ENCODE measurements around the gene CFAP206.

CFAP206 gene

DNA sequence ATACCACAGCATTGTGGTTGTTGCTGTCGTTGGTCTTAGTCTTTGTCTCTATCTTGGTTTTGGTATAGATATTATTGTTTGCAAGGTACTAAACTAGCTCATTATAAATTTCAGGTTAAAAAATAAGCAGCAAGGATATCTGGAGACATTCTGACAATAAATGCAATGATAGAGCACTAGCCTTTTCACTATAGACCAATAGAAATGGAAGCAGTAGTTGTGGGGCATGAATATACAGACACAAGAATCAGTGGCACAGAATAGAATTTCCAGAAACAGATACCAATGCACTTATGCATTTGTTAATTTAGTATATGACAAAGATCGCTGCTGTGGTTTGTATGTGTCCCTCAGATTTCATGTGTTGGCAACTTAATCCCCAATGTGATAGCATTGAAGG, 31.1 kb upstream of the CFAP206 start:
- TF ChIP-seq, protein P1, sequence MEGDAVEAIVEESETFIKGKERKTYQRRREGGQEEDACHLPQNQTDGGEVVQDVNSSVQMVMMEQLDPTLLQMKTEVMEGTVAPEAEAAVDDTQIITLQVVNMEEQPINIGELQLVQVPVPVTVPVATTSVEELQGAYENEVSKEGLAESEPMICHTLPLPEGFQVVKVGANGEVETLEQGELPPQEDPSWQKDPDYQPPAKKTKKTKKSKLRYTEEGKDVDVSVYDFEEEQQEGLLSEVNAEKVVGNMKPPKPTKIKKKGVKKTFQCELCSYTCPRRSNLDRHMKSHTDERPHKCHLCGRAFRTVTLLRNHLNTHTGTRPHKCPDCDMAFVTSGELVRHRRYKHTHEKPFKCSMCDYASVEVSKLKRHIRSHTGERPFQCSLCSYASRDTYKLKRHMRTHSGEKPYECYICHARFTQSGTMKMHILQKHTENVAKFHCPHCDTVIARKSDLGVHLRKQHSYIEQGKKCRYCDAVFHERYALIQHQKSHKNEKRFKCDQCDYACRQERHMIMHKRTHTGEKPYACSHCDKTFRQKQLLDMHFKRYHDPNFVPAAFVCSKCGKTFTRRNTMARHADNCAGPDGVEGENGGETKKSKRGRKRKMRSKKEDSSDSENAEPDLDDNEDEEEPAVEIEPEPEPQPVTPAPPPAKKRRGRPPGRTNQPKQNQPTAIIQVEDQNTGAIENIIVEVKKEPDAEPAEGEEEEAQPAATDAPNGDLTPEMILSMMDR (conservative IDR thresholded peaks at IDR 0.05; ENCODE audit: low read depth, low read length), result no peak
- DNase-seq (ENCODE audit: low read depth), result no peak
- H3K4me3 ChIP-seq (ENCODE audit: low read depth, low read length), result no peak overlapping the region

DNA sequence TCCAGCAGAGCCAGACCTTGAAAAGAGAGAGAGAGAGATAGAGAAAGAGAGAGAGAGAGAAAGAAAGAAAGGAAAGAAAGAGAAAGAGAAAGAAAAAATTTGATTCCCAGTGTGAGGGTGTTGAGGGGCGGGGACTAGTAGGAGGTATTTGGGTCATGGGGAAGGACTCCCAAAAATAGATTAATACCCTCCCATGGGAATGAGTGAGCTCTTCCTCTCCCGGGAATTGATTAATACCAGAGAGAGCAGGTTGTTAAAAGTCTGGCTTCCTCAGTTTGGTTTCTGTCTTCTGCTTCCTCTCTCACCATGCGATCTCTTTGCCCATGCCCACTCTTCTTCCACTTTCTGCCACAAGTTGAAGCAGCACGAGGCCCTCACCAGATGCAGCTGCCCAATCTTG, 28.8 kb upstream of the CFAP206 start:
- no peak overlapping the region for H3K4me3 ChIP-seq (ENCODE audit: low read depth, low read length)
- no peak for DNase-seq (ENCODE audit: low read depth)
- TF ChIP-seq, protein P1 (conservative IDR thresholded peaks at IDR 0.05; ENCODE audit: low read depth, low read length), result no peak

DNA sequence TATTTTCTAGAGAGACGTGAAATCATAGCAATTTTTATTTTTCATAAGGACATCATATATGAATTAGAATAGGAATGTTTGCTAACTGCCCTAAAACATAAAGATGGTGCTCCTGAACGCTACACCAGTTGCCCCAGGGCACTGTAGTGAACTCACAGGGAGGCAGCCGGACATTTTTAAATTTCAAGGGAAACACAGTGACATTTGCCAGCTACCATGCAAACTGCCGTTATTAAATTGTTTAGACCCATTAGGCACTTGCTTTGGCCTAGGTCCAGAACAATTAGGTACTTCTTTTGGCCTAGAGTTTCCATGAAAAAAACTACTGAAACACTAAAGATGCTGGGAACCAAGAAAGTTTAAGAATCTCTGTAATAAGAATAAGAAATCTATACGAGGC, 24.9 kb upstream of the CFAP206 start:
- no peak for DNase-seq (ENCODE audit: low read depth)
- TF ChIP-seq, protein P1 (conservative IDR thresholded peaks at IDR 0.05; ENCODE audit: low read depth, low read length), result no peak
- H3K4me3 ChIP-seq (ENCODE audit: low read depth, low read length), result no peak overlapping the region

DNA sequence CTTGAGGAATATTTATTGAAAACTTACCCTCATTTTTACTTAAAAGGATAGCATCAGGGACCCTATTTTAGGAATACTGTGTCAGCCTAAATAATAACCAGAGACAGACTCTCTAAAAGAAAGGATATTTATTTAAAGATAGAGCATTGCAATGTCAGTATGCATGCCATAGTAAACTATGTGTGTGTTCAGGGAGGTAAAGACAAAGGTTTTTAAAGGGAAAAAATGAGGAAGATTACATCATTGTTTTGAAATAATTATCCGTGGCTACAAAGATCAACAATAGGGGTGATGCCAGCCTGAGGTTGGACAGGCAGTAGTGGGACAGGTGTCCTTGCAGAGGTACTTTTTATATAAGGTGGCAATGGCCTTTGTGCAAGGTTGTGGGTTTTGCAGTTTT, 23.7 kb upstream of the CFAP206 start:
- TF ChIP-seq, protein P1 (conservative IDR thresholded peaks at IDR 0.05; ENCODE audit: low read depth, low read length), result no peak
- no peak for DNase-seq (ENCODE audit: low read depth)
- no peak overlapping the region for H3K4me3 ChIP-seq (ENCODE audit: low read depth, low read length)

DNA sequence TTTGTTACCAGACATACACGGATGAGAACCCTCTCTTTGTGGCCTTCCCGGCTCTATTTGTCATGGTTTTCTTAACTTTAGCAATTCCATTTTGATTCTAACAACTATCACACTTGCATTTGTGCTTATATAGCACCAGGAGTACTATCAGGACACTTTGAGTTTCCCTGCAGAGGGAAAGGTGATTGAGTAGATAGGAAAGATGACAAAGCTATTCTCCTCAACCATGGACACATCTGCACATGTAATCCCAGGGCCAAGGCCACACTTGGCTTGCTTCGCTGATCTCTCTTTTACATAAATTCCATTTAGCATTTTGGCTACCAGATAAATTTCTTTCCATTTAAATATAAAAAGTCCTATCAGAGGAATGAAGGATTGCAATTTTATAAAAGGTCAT, 23.3 kb upstream of the CFAP206 start:
- no peak overlapping the region for H3K4me3 ChIP-seq (ENCODE audit: low read depth, low read length)
- TF ChIP-seq, protein P1 (conservative IDR thresholded peaks at IDR 0.05; ENCODE audit: low read depth, low read length), result no peak
- DNase-seq (ENCODE audit: low read depth), result no peak

DNA sequence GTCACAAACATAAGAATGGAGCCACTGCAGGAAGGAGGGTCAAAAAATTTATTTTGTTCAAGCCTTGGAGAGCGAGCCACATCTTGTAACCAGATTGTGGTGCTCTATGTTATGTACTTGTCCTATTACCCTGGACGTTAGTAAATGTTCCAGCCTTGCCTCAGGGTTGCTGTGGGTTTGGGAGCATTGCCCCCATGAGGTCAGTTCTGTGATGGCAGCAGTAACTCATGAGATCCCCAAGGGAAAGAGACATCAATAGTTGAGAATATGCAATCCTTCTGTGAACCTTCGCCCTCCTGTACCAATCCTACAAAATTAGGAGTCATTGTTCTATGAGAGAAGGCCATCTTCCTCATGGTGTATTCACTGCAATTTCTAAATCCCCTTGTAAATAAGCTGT, 16.4 kb upstream of the CFAP206 start:
- TF ChIP-seq, protein P1 (conservative IDR thresholded peaks at IDR 0.05; ENCODE audit: low read depth, low read length), result peak; percentile 62
- peak; percentile 50 for DNase-seq (ENCODE audit: low read depth)
- no peak overlapping the region for H3K4me3 ChIP-seq (ENCODE audit: low read depth, low read length)

DNA sequence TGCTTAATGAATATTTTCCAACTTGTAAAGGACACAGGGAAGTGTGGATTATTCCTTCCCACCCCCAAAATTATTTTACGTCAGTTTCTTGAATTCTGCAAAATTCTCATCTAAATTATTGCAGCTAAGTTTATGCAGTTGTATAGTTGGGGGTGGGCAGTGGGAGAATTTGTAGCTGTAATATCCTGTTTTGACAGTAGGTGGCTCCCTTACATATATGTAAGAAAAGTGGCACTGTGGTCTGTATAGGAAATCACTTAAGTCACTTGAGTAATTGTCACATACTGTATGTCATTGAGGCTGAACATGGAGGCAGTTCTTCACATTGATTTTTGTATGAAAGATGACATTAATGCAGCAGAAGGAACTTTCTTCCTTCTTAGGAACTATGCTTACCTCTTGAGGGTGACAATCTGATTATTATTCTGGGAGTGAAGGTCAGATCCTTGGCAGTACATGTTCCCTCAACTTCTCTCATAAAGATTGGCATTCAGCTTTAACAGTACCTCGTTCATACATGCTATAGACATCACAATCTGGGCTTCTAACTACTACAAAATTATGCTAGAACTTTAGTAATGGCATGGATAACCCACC, 14.6 kb upstream of the CFAP206 start:
- no peak overlapping the region for H3K4me3 ChIP-seq (ENCODE audit: low read depth, low read length)
- peak; percentile 85 for DNase-seq (ENCODE audit: low read depth)
- TF ChIP-seq, protein P1 (conservative IDR thresholded peaks at IDR 0.05; ENCODE audit: low read depth, low read length), result peak; percentile 66
